Stimulated activated CD4-positive, alpha-beta T cell treated with anti-CD3 and anti-CD28 coated beads, TNF-alpha, amount 100 ng/mL, for 4 hours (primary cell): ENCODE results near the gene CRISPLD2.
"Not testable (repeated sequence)": the region's sequence is repeated elsewhere in the genome, so short reads cannot be mapped to it uniquely, and the experiment has no call there.

Experiments
- DNase-seq, 3 experiments: peaks; one replicate each; pipeline ENCODE4 v3.0.0-alpha.2; 2020; ENCODE audit warnings: low read depth in 3 of 3

The CRISPLD2 gene

GRCh38 chr16:84821728-84822689 is 2.2 kb downstream of the CRISPLD2 start:
- no peak for DNase-seq

- DNase-seq = no peak
Measured at GRCh38 chr16:84822990-84823389, 3.2 kb downstream of the CRISPLD2 start.

GRCh38 chr16:84823484-84823883 is 3.7 kb downstream of the CRISPLD2 start:
- DNase-seq = no peak

GRCh38 chr16:84823926-84824325 is 4.1 kb downstream of the CRISPLD2 start:
- no peak for DNase-seq

GRCh38 chr16:84825896-84826557 is 6.2 kb downstream of the CRISPLD2 start:
- no peak for DNase-seq

GRCh38 chr16:84826558-84826941 is 6.8 kb downstream of the CRISPLD2 start:
- no peak for DNase-seq

- no peak for DNase-seq
Measured at GRCh38 chr16:84827131-84827574, 7.4 kb downstream of the CRISPLD2 start.

GRCh38 chr16:84827897-84828296 is 8.1 kb downstream of the CRISPLD2 start:
- no peak for DNase-seq

- DNase-seq = no peak
Measured at GRCh38 chr16:84828322-84828721, 8.5 kb downstream of the CRISPLD2 start.

GRCh38 chr16:84829168-84829965 is 9.6 kb downstream of the CRISPLD2 start:
- DNase-seq = no peak

- DNase-seq = no peak
Measured at GRCh38 chr16:84830765-84831384, 11.1 kb downstream of the CRISPLD2 start.

- not testable (repeated sequence) for DNase-seq
Measured at GRCh38 chr16:84831728-84832127, 11.9 kb downstream of the CRISPLD2 start.

GRCh38 chr16:84832488-84833143 is 12.8 kb downstream of the CRISPLD2 start:
- no peak for DNase-seq

- no peak for DNase-seq
Measured at GRCh38 chr16:84833144-84833500, 13.3 kb downstream of the CRISPLD2 start.

GRCh38 chr16:84833542-84834402 is 14.0 kb downstream of the CRISPLD2 start:
- no peak for DNase-seq

- no peak for DNase-seq
Measured at GRCh38 chr16:84834403-84834772, 14.6 kb downstream of the CRISPLD2 start.

- no peak for DNase-seq
Measured at GRCh38 chr16:84836234-84836647, 16.5 kb downstream of the CRISPLD2 start.

GRCh38 chr16:84836967-84837366 is 17.2 kb downstream of the CRISPLD2 start:
- no peak for DNase-seq

GRCh38 chr16:84838383-84838948 is 18.7 kb downstream of the CRISPLD2 start:
- DNase-seq = no peak

- no peak for DNase-seq
Measured at GRCh38 chr16:84839054-84839453, 19.3 kb downstream of the CRISPLD2 start.
